Astrocyte (in vitro differentiated cells and primary cell): ENCODE results near the gene ARHGEF37. TPM values are rescaled to one million over a fixed set of nuclear protein-coding genes. Genes with fewer than 3 reads are reported as not detected.

ENCODE experiments used
- DNase-seq: peaks from one replicate; pipeline ENCODE4 v3.0.0-alpha.2; 2010; ENCODE audit warnings: low read depth
- FAIRE-seq: peaks from 2 replicates; lab custom pipeline; 2011; peaks lifted over from hg19 to GRCh38; lab: Jason Lieb, UNC
- H2AFZ ChIP-seq: 2 replicates; pipeline ENCODE4 v1.6.0; 2012; ENCODE audit warnings: low read depth, low read length, inconsistent platforms
- H3K27ac ChIP-seq: 2 replicates; pipeline ENCODE4 v1.5.1; 2011; ENCODE audit warnings: low read depth, low read length, inconsistent platforms
- H3K27me3 ChIP-seq: 2 replicates; pipeline ENCODE4 v1.6.0; 2011; ENCODE audit warnings: low read length, inconsistent platforms; ENCODE audit not compliant: insufficient read depth
- H3K36me3 ChIP-seq: 2 replicates; pipeline ENCODE4 v1.5.1; 2011; ENCODE audit warnings: low read length, inconsistent platforms; ENCODE audit not compliant: insufficient read depth
- H3K4me1 ChIP-seq: 2 replicates; pipeline ENCODE4 v1.5.1; 2011; ENCODE audit warnings: low read length, inconsistent platforms; ENCODE audit not compliant: insufficient read depth
- H3K4me2 ChIP-seq: 2 replicates; pipeline ENCODE4 v1.6.0; 2012; ENCODE audit warnings: low read length, inconsistent platforms
- H3K4me3 ChIP-seq: 2 replicates; pipeline ENCODE4 v1.5.1; 2011; ENCODE audit warnings: low read depth, mild to moderate bottlenecking, low read length, inconsistent platforms; ENCODE audit not compliant: insufficient read depth
- H3K79me2 ChIP-seq: 2 replicates; pipeline ENCODE4 v1.6.0; 2012; ENCODE audit warnings: mild to moderate bottlenecking, low read length, inconsistent platforms; ENCODE audit not compliant: insufficient read depth
- H3K9ac ChIP-seq: 2 replicates; pipeline ENCODE4 v1.6.0; 2012; ENCODE audit warnings: mild to moderate bottlenecking, low read length, inconsistent platforms
- H3K9me3 ChIP-seq: 2 replicates; pipeline ENCODE4 v1.5.1; 2012; ENCODE audit warnings: low read depth, mild to moderate bottlenecking, low read length, inconsistent platforms; ENCODE audit not compliant: insufficient read depth
- H4K20me1 ChIP-seq: 2 replicates; pipeline ENCODE4 v1.6.0; 2012; ENCODE audit warnings: low read length, inconsistent platforms; ENCODE audit not compliant: insufficient read depth
- H3K27ac Mint-ChIP-seq: one replicate; pipeline ENCODE4 v1.8.0; 2021; ENCODE audit warnings: mild to moderate bottlenecking, mixed read lengths; ENCODE audit not compliant: unreplicated experiment
- H3K27me3 Mint-ChIP-seq: one replicate; pipeline ENCODE4 v1.8.0; 2021; ENCODE audit warnings: low read depth, mixed read lengths; ENCODE audit not compliant: unreplicated experiment
- H3K36me3 Mint-ChIP-seq: one replicate; pipeline ENCODE4 v1.8.0; 2021; ENCODE audit warnings: low read depth, mixed read lengths; ENCODE audit not compliant: unreplicated experiment
- H3K4me1 Mint-ChIP-seq: one replicate; pipeline ENCODE4 v1.8.0; 2021; ENCODE audit warnings: low read depth, mixed read lengths; ENCODE audit not compliant: unreplicated experiment
- H3K4me3 Mint-ChIP-seq: one replicate; pipeline ENCODE4 v1.8.0; 2021; ENCODE audit warnings: mild to moderate bottlenecking, moderate library complexity, mixed read lengths; ENCODE audit not compliant: unreplicated experiment
- H3K9me3 Mint-ChIP-seq: one replicate; pipeline ENCODE4 v1.8.0; 2021; ENCODE audit warnings: mild to moderate bottlenecking, mixed read lengths; ENCODE audit not compliant: unreplicated experiment
- EZH2 ChIP-seq: IDR thresholded peaks from 2 replicates; pipeline ENCODE4 v1.6.1; 2012; ENCODE audit warnings: mild to moderate bottlenecking, low read length, inconsistent platforms; ENCODE audit not compliant: insufficient read depth
- total RNA-seq: library from RNA; stranded (reverse); gene quantifications from 2 replicates; pipeline ENCODE4 v1.2.1, GENCODE V29; 2021
- TF ChIP-seq, protein P1 (sequence below): IDR thresholded peaks from 2 replicates; pipeline ENCODE4 v1.5.1; 2011; ENCODE audit warnings: low read depth, mild to moderate bottlenecking, inconsistent platforms, low read length, moderate library complexity; ENCODE audit not compliant: insufficient read depth

Gene ARHGEF37
- total RNA-seq, 1 donor from 2014 or later: 2.3 TPM

DNA sequence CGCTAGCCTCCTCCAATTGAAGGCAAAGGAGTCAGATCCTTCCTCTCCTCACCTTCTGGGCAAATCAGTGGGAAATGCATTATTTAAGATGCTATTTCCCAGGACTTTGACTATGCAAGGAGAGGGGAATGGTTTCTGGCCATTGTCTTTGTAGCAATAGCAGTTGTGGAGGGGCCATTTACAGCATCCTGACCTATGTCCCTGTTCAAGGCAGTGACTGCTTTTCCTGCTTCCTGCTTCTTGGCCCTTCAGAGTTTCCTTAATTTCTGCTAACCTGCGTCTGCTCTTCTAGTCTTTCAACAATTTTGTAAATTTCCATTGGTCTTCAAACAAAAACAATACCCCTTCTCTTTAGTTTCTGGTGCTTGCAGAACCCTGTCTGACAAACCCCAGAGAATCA, 76.0 kb downstream of the ARHGEF37 start:
- Histone ChIP-seq H2AFZ (no peak overlapping the region), H3K9ac (no peak overlapping the region), H3K27me3 (peaks cover 9% of the 10 kb centered on the region), H3K4me1 (no peaks in the 10 kb centered on the region), H4K20me1 (no peaks in the 10 kb centered on the region), H3K36me3 (no peaks in the 10 kb centered on the region), H3K4me3 (no peak overlapping the region), H3K27ac (no peak overlapping the region), H3K9me3 (no peaks in the 10 kb centered on the region), H3K79me2 (no peaks in the 10 kb centered on the region), H3K4me2 (no peak overlapping the region)
- Mint-ChIP-seq H3K9me3 (no peaks in the 10 kb centered on the region), H3K27me3 (peaks cover 17% of the 10 kb centered on the region), H3K4me1 (no peaks in the 10 kb centered on the region), H3K27ac (no peak overlapping the region), H3K4me3 (no peak overlapping the region), H3K36me3 (peaks cover 1% of the 10 kb centered on the region)
- DNase-seq (no peak), FAIRE-seq (no peak)
- TF ChIP-seq, protein P1, sequence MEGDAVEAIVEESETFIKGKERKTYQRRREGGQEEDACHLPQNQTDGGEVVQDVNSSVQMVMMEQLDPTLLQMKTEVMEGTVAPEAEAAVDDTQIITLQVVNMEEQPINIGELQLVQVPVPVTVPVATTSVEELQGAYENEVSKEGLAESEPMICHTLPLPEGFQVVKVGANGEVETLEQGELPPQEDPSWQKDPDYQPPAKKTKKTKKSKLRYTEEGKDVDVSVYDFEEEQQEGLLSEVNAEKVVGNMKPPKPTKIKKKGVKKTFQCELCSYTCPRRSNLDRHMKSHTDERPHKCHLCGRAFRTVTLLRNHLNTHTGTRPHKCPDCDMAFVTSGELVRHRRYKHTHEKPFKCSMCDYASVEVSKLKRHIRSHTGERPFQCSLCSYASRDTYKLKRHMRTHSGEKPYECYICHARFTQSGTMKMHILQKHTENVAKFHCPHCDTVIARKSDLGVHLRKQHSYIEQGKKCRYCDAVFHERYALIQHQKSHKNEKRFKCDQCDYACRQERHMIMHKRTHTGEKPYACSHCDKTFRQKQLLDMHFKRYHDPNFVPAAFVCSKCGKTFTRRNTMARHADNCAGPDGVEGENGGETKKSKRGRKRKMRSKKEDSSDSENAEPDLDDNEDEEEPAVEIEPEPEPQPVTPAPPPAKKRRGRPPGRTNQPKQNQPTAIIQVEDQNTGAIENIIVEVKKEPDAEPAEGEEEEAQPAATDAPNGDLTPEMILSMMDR: no peak
- no peak for TF ChIP-seq EZH2

DNA sequence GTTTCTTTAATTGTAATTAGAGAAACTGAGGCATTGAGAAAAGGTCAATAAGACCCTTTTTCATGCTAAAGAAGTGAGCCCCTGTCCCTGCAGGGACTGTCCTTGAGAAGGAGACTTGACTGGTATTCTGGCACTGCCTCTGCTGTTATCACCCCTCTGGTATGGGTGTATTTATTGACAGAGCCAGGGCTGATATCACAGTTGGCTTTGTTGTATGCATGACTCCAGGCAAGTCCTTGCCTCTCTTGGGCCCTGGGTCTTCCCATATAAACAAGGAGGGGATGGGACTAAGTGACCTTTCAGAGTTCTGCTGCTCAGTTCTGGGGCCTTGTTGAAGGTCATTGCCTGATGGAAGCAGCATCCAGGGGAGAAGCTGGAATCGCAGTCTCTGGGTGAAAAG, 77.0 kb downstream of the ARHGEF37 start:
- FAIRE-seq (no peak), DNase-seq (no peak)
- H3K4me1 ChIP-seq: no peaks in the 10 kb centered on the region
- no peaks in the 10 kb centered on the region for H3K79me2 ChIP-seq
- peaks cover 13% of the 10 kb centered on the region for H3K27me3 Mint-ChIP-seq
- H3K4me3 Mint-ChIP-seq: no peak overlapping the region
- H3K9me3 Mint-ChIP-seq: no peaks in the 10 kb centered on the region
- H3K9me3 ChIP-seq: no peaks in the 10 kb centered on the region
- no peaks in the 10 kb centered on the region for H3K36me3 ChIP-seq
- peaks cover 1% of the 10 kb centered on the region for H3K36me3 Mint-ChIP-seq
- no peak overlapping the region for H3K9ac ChIP-seq
- no peak overlapping the region for H3K27ac Mint-ChIP-seq
- no peak overlapping the region for H3K4me2 ChIP-seq
- no peaks in the 10 kb centered on the region for H4K20me1 ChIP-seq
- no peaks in the 10 kb centered on the region for H3K4me1 Mint-ChIP-seq
- TF ChIP-seq, protein P1: no peak
- no peak for TF ChIP-seq EZH2
- H3K4me3 ChIP-seq: no peak overlapping the region
- no peak overlapping the region for H2AFZ ChIP-seq
- H3K27me3 ChIP-seq: peaks cover 9% of the 10 kb centered on the region
- no peak overlapping the region for H3K27ac ChIP-seq

DNA sequence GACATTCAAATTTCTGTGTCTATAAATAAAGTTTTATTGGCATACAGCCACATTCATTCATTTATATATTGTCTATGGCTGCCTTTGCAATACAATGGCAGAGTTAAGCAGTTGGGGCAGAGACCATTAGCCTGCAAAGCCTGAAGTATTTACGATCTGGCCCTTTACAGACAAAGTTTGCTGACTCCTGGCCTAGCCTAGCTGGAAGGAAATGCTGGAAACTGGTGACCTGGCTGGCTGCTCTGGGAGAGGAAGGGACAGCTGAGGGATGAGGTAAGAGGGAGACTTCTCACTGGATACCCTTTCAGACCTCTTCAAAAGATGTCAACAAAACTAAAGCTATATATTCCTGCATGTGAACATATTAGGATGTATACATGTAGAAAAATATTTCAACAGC, 82.8 kb downstream of the ARHGEF37 start:
- Mint-ChIP-seq H3K4me1 (peaks cover 21% of the 10 kb centered on the region), H3K4me3 (no peak overlapping the region), H3K36me3 (peaks cover 2% of the 10 kb centered on the region), H3K9me3 (peaks cover 11% of the 10 kb centered on the region), H3K27ac (no peak overlapping the region), H3K27me3 (peaks cover 4% of the 10 kb centered on the region)
- Histone ChIP-seq H4K20me1 (no peaks in the 10 kb centered on the region), H3K4me2 (no peak overlapping the region), H3K36me3 (no peaks in the 10 kb centered on the region), H2AFZ (no peak overlapping the region), H3K4me1 (no peaks in the 10 kb centered on the region), H3K9me3 (no peaks in the 10 kb centered on the region), H3K27ac (no peak overlapping the region), H3K4me3 (no peak overlapping the region), H3K79me2 (no peaks in the 10 kb centered on the region), H3K9ac (no peak overlapping the region), H3K27me3 (peaks cover 5% of the 10 kb centered on the region)
- no peak for TF ChIP-seq EZH2
- TF ChIP-seq, protein P1: no peak
- DNase-seq (no peak), FAIRE-seq (no peak)
